ENCODE data around the gene SNX30.

Gene SNX30

GRCh38 chr9:112752334-112753125 lies 2.0 kb downstream of the SNX30 start:
- no peak for DNase-seq

- no peak for DNase-seq
Measured at GRCh38 chr9:112753725-112754124, 3.2 kb downstream of the SNX30 start.

- DNase-seq: no peak
Measured at GRCh38 chr9:112754578-112754977, 4.0 kb downstream of the SNX30 start.

- DNase-seq: no peak
Measured at GRCh38 chr9:112755016-112755427, 4.5 kb downstream of the SNX30 start.

- DNase-seq: no peak
Measured at GRCh38 chr9:112755675-112756074, 5.1 kb downstream of the SNX30 start.

- DNase-seq: no peak
Measured at GRCh38 chr9:112757282-112757883, 6.8 kb downstream of the SNX30 start.

GRCh38 chr9:112757940-112758339 lies 7.4 kb downstream of the SNX30 start:
- DNase-seq: no peak

GRCh38 chr9:112760821-112761220 lies 10.3 kb downstream of the SNX30 start:
- DNase-seq: no peak

GRCh38 chr9:112761912-112762655 lies 11.5 kb downstream of the SNX30 start:
- DNase-seq: no peak

- no peak for DNase-seq
Measured at GRCh38 chr9:112762726-112763518, 12.4 kb downstream of the SNX30 start.

- DNase-seq: no peak
Measured at GRCh38 chr9:112764344-112764743, 13.8 kb downstream of the SNX30 start.

- DNase-seq: no peak
Measured at GRCh38 chr9:112764837-112765236, 14.3 kb downstream of the SNX30 start.

GRCh38 chr9:112765281-112765680 lies 14.7 kb downstream of the SNX30 start:
- DNase-seq: no peak

- DNase-seq: no peak
Measured at GRCh38 chr9:112771359-112772214, 21.0 kb downstream of the SNX30 start.

GRCh38 chr9:112772215-112772509 lies 21.6 kb downstream of the SNX30 start:
- DNase-seq: no peak

GRCh38 chr9:112772551-112772950 lies 22.0 kb downstream of the SNX30 start:
- DNase-seq: no peak

GRCh38 chr9:112774006-112774996 lies 23.7 kb downstream of the SNX30 start:
- no peak for DNase-seq

- no peak for DNase-seq
Measured at GRCh38 chr9:112777914-112778313, 27.4 kb downstream of the SNX30 start.

GRCh38 chr9:112780450-112781036 lies 30.0 kb downstream of the SNX30 start:
- no peak for DNase-seq

- DNase-seq: no peak
Measured at GRCh38 chr9:112782218-112782617, 31.7 kb downstream of the SNX30 start.

GRCh38 chr9:112783551-112783954 lies 33.0 kb downstream of the SNX30 start:
- DNase-seq: no peak

Measured in activated effector memory CD4-positive, alpha-beta T cell treated with Interleukin-2 at 50 U/mL for 16 hours (primary cell).